BJ (cell line): ENCODE data around the gene TBX15. TPM values are rescaled to one million over a fixed set of nuclear protein-coding genes. Genes with fewer than 3 reads are reported as not detected.
"Not testable (repeated sequence)": the region's sequence is repeated elsewhere in the genome, so short reads cannot be mapped to it uniquely, and the experiment has no call there.

Experiments
- CTCF ChIA-PET: fragments of 350-600 bp; formaldehyde crosslinking; extraction: SDS; loops from one replicate; lab custom pipeline; 2021; ENCODE audit warnings: antibody characterized with exemption, inconsistent platforms; lab: Yijun Ruan, JAX
- POLR2A ChIA-PET: fragments of 300-600 bp; sonication (Branson Sonifier 250); formaldehyde crosslinking; extraction: SDS; loops from one replicate; lab custom pipeline; 2021; ENCODE audit warnings: antibody characterized with exemption; lab: Charles Lee
- DNase-seq: peaks from one replicate; pipeline ENCODE4 v3.0.0-alpha.2; 2011; ENCODE audit warnings: low read depth
- H3K27me3 ChIP-seq: 2 replicates; pipeline ENCODE4 v1.6.0; 2011; ENCODE audit warnings: low read length; ENCODE audit not compliant: control insufficient read depth, insufficient read depth
- H3K36me3 ChIP-seq: 2 replicates; pipeline ENCODE4 v1.5.1; 2011; ENCODE audit warnings: low read length; ENCODE audit not compliant: control insufficient read depth, insufficient read depth
- H3K4me3 ChIP-seq: 2 replicates; pipeline ENCODE4 v1.5.1; 2011; ENCODE audit warnings: low read depth, mild to moderate bottlenecking, control low read depth, low read length
- polyA plus RNA-seq: library from polyadenylated mRNA; depleted of rRNA; stranded (reverse); fragments of >200 nt; gene quantifications from 2 replicates; pipeline ENCODE4 v1.2.3, GENCODE V29; 2011
- TF ChIP-seq, protein P1 (sequence below): IDR thresholded peaks from 2 replicates; pipeline ENCODE4 v1.5.1; 2011; ENCODE audit warnings: low read depth, mild to moderate bottlenecking, control low read depth, inconsistent platforms, low read length, moderate library complexity; ENCODE audit not compliant: insufficient read depth

The TBX15 gene
- polyA plus RNA-seq, 1 experiment: 14.8 TPM

DNA sequence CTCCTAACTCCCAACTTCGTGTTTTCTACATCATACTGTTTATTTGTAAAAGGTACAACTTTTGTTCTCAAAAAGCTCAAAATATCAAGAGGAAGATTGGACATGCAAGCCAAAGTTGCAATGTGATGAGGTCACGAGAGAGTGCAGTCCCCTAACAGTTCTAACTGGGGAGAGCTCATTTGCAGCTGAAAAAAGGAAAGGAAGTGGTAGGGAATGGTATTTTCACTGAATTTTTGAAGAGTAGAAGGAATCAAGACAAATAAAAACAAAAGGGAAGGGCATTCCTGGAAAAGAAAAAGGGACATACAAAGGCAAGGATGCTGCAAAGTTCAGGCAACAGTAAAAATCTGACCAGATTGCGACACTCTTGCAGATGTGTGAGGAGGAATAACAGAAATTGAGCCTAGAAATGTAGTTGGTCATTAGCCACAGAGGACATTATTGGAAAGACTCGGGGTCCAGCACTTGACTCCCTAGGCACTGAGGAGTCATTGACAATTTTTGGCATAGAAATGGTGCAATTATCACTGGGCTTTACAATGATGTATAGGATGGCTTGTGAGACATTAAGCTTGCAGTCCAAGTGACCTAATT, 67.9 kb downstream of the TBX15 start:
- no peak for DNase-seq
- TF ChIP-seq, protein P1, sequence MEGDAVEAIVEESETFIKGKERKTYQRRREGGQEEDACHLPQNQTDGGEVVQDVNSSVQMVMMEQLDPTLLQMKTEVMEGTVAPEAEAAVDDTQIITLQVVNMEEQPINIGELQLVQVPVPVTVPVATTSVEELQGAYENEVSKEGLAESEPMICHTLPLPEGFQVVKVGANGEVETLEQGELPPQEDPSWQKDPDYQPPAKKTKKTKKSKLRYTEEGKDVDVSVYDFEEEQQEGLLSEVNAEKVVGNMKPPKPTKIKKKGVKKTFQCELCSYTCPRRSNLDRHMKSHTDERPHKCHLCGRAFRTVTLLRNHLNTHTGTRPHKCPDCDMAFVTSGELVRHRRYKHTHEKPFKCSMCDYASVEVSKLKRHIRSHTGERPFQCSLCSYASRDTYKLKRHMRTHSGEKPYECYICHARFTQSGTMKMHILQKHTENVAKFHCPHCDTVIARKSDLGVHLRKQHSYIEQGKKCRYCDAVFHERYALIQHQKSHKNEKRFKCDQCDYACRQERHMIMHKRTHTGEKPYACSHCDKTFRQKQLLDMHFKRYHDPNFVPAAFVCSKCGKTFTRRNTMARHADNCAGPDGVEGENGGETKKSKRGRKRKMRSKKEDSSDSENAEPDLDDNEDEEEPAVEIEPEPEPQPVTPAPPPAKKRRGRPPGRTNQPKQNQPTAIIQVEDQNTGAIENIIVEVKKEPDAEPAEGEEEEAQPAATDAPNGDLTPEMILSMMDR: no peak
- Histone ChIP-seq H3K27me3 (no peaks in the 10 kb centered on the region), H3K36me3 (no peaks in the 10 kb centered on the region; the same call in 1 of the 2 replicates), H3K4me3 (no peak overlapping the region)
- ChIA-PET POLR2A (no interaction called here), CTCF (no interaction called here)

DNA sequence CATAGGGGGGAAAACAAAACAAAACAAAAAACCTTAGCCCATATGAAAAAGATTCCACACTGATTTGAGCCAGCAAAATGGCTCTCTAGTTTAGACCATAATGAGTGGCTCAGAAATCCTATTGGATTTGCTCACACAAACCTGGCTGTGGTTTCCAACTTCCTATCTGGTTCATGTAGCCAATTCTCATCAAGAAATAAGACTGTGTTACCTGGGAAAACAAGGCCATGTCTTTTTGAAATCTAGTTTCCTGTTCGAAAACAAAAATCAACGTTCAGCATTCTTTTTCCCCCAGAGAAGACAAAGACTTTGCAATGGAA, 69.2 kb downstream of the TBX15 start:
- H3K4me3 ChIP-seq: no peak overlapping the region
- TF ChIP-seq, protein P1: no peak
- H3K36me3 ChIP-seq: no peaks in the 10 kb centered on the region; the same call in 1 of the 2 replicates
- no peaks in the 10 kb centered on the region for H3K27me3 ChIP-seq
- no peak for DNase-seq
- ChIA-PET CTCF (no interaction called here), POLR2A (no interaction called here)

DNA sequence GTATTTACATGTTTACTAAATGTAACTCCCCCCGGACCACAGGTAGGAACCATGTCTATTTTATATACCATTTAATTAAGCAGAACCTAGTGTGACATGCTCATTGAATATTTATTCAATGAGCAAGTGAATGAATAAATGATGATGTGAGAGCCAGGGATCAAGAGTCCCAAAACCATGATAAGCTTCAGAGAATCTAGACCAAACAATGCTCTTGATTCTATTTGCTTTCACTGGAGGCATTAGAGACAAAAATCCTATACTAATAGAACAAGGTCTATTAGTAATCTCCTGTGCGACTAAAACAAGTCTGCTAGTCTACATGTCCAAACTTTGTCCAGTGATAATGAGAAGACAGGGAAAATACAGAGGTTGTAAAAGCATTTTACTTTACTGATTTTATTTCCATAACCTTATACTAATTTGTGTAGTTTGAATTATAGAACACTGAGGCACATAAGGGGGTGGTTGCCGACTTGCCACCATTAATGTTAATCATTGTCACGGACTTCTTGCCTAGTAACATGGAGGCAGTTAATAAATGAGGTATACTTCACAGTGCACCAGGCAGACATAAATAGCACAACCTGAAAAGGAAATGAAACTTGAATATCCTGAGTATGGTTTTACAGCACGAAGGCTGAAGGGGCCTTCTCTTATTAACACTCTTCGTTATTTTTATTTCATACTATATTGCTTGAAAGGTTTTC, 69.8 kb downstream of the TBX15 start:
- CTCF ChIA-PET: no interaction called here

DNA sequence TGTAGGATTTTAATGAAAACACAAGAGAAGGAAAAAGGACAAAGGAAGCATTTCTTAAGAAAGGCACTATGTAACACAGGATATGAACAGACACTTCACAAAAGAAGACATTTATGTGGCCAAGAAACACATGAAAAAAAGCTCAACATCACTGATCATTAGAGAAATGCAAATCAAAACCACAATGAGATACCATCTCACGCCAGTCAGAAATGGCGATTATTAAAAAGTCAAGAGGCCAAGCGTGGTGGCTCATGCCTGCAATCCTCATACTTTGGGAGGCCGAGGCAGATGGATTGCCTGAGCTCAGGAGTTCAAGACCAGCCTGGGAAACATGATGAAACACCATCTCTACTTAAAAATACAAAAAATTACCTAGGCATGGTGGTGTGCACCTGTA, 71.8 kb downstream of the TBX15 start:
- DNase-seq: not testable (repeated sequence)

More for the DNA sequence above, 69.8 kb downstream of the TBX15 start:
- Histone ChIP-seq H3K27me3 (no peaks in the 10 kb centered on the region), H3K36me3 (no peaks in the 10 kb centered on the region; the same call in 1 of the 2 replicates), H3K4me3 (no peak overlapping the region)
- no peak for DNase-seq
- POLR2A ChIA-PET: no interaction called here
- TF ChIP-seq, protein P1: no peak

DNA sequence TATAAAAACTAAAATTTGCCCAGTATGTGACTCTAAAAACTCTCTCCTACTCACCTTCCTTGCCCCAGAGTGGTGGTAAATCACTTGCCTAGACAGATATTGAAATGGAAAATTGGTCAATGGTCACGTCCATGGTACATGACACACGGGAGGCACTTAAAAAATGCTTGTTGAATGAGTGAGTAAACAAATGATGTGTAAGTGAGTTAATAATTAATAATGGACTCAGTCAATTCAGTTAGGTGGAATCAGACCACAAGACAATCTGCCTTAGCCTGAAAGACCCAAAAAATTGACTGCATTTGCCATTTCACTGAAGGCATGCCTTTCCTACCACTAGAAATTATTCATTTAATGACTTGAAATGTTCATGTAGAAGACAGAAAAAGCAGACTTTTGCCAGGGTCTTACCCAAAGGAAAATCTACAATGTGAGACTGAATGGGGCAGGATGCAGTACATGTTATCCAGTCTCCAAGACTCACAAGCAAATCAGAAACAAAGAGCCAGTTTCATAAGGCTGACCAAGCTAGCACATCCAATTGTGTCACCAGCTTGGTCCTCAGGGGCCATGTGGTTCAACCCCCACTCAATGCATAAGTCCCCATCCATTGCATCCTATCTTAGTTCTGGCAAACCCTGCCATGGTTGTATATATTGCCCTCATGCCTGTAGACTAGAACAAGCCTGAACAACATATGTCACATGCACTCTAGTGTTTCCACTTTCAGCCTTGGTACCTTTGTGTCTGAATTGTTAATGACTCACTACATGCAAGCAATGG, 73.6 kb downstream of the TBX15 start:
- no peak for DNase-seq
- CTCF ChIA-PET: interaction anchor here (0.7 to 1.1 kb wide), 3 partner anchors 10 to 73 kb away, joined by 3 to 4 read pairs (median 3); no protein-coding TSS in a partner anchor
- Histone ChIP-seq H3K27me3 (no peaks in the 10 kb centered on the region), H3K4me3 (no peak overlapping the region), H3K36me3 (peaks cover 2% of the 10 kb centered on the region)
- POLR2A ChIA-PET: no interaction called here
- TF ChIP-seq, protein P1: no peak

More for the DNA sequence above, 71.8 kb downstream of the TBX15 start:
- POLR2A ChIA-PET, CTCF ChIA-PET, H3K36me3 ChIP-seq, H3K4me3 ChIP-seq, H3K27me3 ChIP-seq: not testable (repeated sequence)
